Left ventricle myocardium inferior (tissue), 1 donor: ENCODE measurements around the gene WDR88. TPM values are rescaled to one million over a fixed set of nuclear protein-coding genes. Genes with fewer than 3 reads are reported as not detected.

Source experiments
- DNase-seq: peaks from one replicate; pipeline ENCODE4 v3.0.0-alpha.2; 2020
- H3K27ac ChIP-seq: fragments of 200-600 bp; replicated peaks from 2 replicates; pipeline ENCODE4 v1.8.0; 2021
- H3K27me3 ChIP-seq: fragments of 200-600 bp; 2 replicates; pipeline ENCODE4 v1.8.0; 2021; ENCODE audit warnings: low read depth
- H3K36me3 ChIP-seq: fragments of 200-600 bp; 2 replicates; pipeline ENCODE4 v1.8.0; 2021
- H3K4me1 ChIP-seq: fragments of 200-600 bp; 2 replicates; pipeline ENCODE4 v1.8.0; 2021
- H3K4me3 ChIP-seq: fragments of 200-600 bp; 2 replicates; pipeline ENCODE4 v1.8.0; 2021; ENCODE audit warnings: mild to moderate bottlenecking, moderate library complexity
- H3K9me3 ChIP-seq: fragments of 200-600 bp; replicated peaks from 2 replicates; pipeline ENCODE4 v1.8.0; 2021
- intact Hi-C: fragments of 100-400 bp; cut with micrococcal nuclease; formaldehyde crosslinking; loops from one replicate; pipeline ENCODE4 v1.11.0; 2022
- total RNA-seq: library from RNA; stranded (reverse); fragmentation: NEBNext Ultra II Directional; extraction: Animal tissue kit (Norgen Biotek cat#: 25700); gene quantifications from one replicate; pipeline ENCODE4 v1.2.1, GENCODE V29; 2021
- TF ChIP-seq, protein P1 (sequence below): fragments of 200-600 bp; IDR thresholded peaks from 2 replicates; pipeline ENCODE4 v1.8.0; 2021; ENCODE audit warnings: antibody characterized with exemption, mild to moderate bottlenecking, borderline replicate concordance
- donor health status: DM: no; HTN: yes; CAD: no; lungs with severe emphysema.

The WDR88 gene
- total RNA-seq, 1 donor from 2014 or later = not detected

DNA sequence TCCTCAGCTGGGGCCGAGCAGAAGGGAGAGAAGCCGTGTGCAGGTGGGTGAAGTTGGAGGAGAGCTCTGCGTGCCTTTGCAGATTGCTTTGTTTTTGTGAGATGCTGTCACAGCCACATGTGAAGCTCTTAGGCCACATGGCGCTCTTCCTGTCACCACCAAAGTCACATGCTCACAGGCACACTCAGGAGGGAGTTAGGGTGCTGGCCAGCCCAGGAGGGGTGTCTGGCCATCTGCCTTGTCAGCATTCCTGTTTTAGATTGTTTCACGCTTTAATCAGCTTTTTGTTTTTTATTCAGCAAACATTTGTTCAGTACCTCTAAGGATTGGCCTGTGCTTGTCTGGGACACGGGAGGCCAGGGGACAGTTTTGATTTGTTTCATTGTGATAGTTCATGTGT, 29.0 kb upstream of the WDR88 start:
- intact Hi-C loops = no loop called here
- no peaks in the 10 kb centered on the region for H3K9me3 ChIP-seq
- no peak overlapping the region for H3K27ac ChIP-seq
- DNase-seq = no peak
- H3K4me3 ChIP-seq = no peak overlapping the region
- TF ChIP-seq, protein P1, sequence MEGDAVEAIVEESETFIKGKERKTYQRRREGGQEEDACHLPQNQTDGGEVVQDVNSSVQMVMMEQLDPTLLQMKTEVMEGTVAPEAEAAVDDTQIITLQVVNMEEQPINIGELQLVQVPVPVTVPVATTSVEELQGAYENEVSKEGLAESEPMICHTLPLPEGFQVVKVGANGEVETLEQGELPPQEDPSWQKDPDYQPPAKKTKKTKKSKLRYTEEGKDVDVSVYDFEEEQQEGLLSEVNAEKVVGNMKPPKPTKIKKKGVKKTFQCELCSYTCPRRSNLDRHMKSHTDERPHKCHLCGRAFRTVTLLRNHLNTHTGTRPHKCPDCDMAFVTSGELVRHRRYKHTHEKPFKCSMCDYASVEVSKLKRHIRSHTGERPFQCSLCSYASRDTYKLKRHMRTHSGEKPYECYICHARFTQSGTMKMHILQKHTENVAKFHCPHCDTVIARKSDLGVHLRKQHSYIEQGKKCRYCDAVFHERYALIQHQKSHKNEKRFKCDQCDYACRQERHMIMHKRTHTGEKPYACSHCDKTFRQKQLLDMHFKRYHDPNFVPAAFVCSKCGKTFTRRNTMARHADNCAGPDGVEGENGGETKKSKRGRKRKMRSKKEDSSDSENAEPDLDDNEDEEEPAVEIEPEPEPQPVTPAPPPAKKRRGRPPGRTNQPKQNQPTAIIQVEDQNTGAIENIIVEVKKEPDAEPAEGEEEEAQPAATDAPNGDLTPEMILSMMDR = no peak
- H3K27me3 ChIP-seq = no peaks in the 10 kb centered on the region
- no peaks in the 10 kb centered on the region for H3K4me1 ChIP-seq
- H3K36me3 ChIP-seq = peaks cover 92% of the 10 kb centered on the region

DNA sequence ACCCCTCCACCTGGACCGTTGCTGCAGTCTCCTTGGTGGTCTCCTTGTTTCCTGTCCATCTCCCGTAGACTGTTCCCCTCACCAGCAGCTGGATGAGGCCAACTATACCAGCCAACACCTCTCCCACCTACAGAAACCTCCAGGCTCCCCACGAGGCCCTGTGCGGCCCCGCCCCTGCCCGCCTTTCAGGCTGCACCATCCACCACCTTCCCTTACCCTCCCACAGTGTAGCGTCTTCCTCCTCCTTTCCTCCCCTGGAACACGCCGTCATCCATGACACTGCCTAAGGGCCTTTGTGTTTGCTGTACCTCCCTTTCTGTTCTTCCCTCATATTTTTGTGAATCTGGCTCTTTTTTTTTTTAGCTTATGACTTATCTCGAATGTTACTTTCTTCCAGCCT, 23.8 kb upstream of the WDR88 start:
- H3K9me3 ChIP-seq = no peaks in the 10 kb centered on the region

DNA sequence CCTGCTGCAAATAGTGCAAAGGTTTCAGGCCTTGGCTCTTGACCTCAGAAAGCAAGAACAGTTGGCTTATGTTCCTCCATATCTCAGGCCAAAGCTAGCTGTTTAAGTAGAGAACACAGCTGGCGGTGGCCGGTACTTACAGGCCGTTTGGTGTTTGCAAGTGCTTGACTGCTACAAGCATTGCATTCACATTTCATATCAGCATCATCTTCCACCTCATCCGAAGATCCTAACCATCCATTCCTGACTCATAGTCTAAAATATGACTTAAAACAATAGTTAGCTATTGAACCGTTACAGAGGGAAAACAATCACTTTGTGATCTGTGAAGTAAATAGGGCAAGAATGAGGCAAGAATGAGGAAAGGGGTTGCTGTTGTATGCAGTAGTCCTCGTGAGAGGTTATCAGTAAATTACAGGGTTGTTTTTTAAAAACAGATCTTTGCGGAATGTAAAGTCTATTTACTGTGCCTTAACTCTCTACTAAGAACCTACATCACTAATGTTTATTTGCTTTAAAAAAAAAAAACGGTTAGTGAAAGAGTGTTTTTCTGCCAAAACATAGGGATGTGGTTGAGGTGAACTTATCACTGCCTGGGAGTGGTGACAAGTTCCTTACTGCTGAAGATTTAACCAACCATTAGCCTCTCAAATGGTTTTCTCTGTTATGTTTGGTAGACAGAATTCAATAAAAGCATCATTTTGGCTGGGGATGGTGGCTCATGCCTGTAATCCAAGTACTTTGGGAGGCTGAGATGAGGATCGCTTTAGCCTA, 21.6 kb upstream of the WDR88 start:
- no peak overlapping the region for H3K27ac ChIP-seq
- H3K9me3 ChIP-seq = no peaks in the 10 kb centered on the region
- intact Hi-C loops = no loop called here
- H3K4me3 ChIP-seq = no peak overlapping the region
- DNase-seq = no peak
- peaks cover 98% of the 10 kb centered on the region for H3K36me3 ChIP-seq
- no peaks in the 10 kb centered on the region for H3K4me1 ChIP-seq
- TF ChIP-seq, protein P1 = no peak
- H3K27me3 ChIP-seq = no peaks in the 10 kb centered on the region

More for the DNA sequence above, 23.8 kb upstream of the WDR88 start:
- DNase-seq = no peak
- Histone ChIP-seq H3K4me1 (no peaks in the 10 kb centered on the region), H3K36me3 (peaks cover 93% of the 10 kb centered on the region), H3K4me3 (no peak overlapping the region), H3K27ac (no peak overlapping the region), H3K27me3 (no peaks in the 10 kb centered on the region)
- TF ChIP-seq, protein P1 = no peak
- intact Hi-C loops = no loop called here

DNA sequence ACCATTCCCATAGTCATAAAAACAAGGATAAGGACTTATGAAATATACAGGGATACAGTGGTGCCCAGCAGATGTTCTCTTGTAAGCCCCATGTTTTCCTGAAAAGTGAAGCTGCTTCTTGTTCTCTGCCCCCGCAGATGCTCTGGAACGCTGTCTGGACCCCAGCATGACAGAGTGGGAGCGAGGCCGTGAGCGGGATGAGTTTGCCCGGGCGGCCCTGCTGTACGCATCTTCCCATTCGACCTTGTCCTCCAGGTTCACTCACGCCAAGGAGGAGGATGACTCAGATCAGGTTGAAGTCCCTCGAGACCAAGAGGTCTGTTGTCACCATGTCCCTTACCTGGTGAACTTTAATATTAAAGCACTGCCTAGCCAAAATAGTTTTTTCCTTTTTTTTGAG, 20.3 kb upstream of the WDR88 start:
- H3K36me3 ChIP-seq = peaks cover 97% of the 10 kb centered on the region
- intact Hi-C loops = no loop called here
- no peak overlapping the region for H3K27ac ChIP-seq
- H3K9me3 ChIP-seq = no peaks in the 10 kb centered on the region
- DNase-seq = no peak
- H3K4me3 ChIP-seq = no peak overlapping the region
- no peaks in the 10 kb centered on the region for H3K27me3 ChIP-seq
- TF ChIP-seq, protein P1 = no peak
- no peaks in the 10 kb centered on the region for H3K4me1 ChIP-seq

DNA sequence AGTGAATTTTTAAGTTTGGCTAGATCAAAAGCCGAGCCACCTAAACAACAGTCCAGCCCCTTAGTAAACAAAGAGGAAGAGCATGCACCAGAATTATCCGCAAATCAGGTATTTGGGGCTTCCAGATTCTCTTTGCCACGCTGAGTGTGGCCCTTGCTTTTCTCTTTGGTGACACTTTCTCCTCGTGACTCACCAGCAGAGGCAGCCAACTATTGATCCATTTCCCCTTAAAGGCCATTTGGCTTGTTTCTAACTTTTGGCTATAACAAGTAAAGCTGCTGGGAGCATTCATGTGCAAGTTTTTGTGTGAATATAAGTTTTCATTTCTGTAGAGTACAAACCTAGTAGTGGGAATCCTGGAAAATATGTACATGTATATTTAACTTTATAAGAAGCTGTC, 17.6 kb upstream of the WDR88 start:
- H3K27ac ChIP-seq = no peak overlapping the region
- intact Hi-C loops = no loop called here
- TF ChIP-seq, protein P1 = no peak
- no peak overlapping the region for H3K4me3 ChIP-seq
- H3K36me3 ChIP-seq = peaks cover 97% of the 10 kb centered on the region
- H3K4me1 ChIP-seq = no peaks in the 10 kb centered on the region
- no peak for DNase-seq
- H3K9me3 ChIP-seq = no peaks in the 10 kb centered on the region
- no peaks in the 10 kb centered on the region for H3K27me3 ChIP-seq
